NB4 (cell line): ENCODE measurements around the gene UBE2B.

Experiments used
- CTCF ChIP-seq: IDR thresholded peaks from one replicate; pipeline ENCODE4 v1.5.1; 2012; ENCODE audit warnings: low read depth, low read length
- MAX ChIP-seq: IDR thresholded peaks from 2 replicates; pipeline ENCODE4 v1.6.1; 2011; ENCODE audit warnings: low read depth, low read length
- MYC ChIP-seq: IDR thresholded peaks from 2 replicates; pipeline ENCODE4 v1.6.1; 2011; ENCODE audit warnings: low read depth, low read length
- POLR2A ChIP-seq: IDR thresholded peaks from 2 replicates; pipeline ENCODE4 v1.6.1; 2011; ENCODE audit warnings: mild to moderate bottlenecking; ENCODE audit not compliant: insufficient read length; ENCODE audit errors: extremely low read depth

- TF ChIP-seq CTCF (no peak), POLR2A (no peak), MAX (no peak), MYC (no peak)
These were observed 56.2 kb downstream of the UBE2B start for GRCh38 chr5:134427540-134428041.
